Brain microvascular endothelial cell (primary cell): ENCODE measurements around the gene CNIH3.

Source experiments
- DNase-seq: peaks from one replicate; pipeline ENCODE4 v3.0.0-alpha.2; 2020
- H3K27ac ChIP-seq: fragments of 250-450 bp; sonication (Bioruptor Pico); 2 replicates; pipeline ENCODE4 v1.5.1; 2020; ENCODE audit warnings: mild to moderate bottlenecking, moderate library complexity
- H3K27me3 ChIP-seq: fragments of 250-450 bp; sonication (Bioruptor Pico); replicated peaks from 2 replicates; pipeline ENCODE4 v1.5.1; 2020; ENCODE audit warnings: mild to moderate bottlenecking
- H3K36me3 ChIP-seq: fragments of 250-450 bp; sonication (Bioruptor Pico); replicated peaks from 2 replicates; pipeline ENCODE4 v1.5.1; 2020; ENCODE audit warnings: mild to moderate bottlenecking
- H3K4me3 ChIP-seq: 2 replicates; pipeline ENCODE4 v1.5.1; 2011; ENCODE audit warnings: low read depth, mild to moderate bottlenecking, control low read depth, low read length, moderate library complexity
- in situ Hi-C: cut with HindIII; loops from 2 replicates; pipeline ENCODE4 v1.10.0; 2017; ENCODE audit warnings: low sequenced_read_pairs, low pct_ligation_motif_present
- TF ChIP-seq, protein P1 (sequence below): IDR thresholded peaks from 2 replicates; pipeline ENCODE4 v1.5.1; 2011; ENCODE audit warnings: low read depth, mild to moderate bottlenecking, moderate library complexity, low read length, control low read depth, inconsistent platforms; ENCODE audit errors: missing control alignments

Gene CNIH3

GRCh38 chr1:224582041-224582440 is 34.1 kb upstream of the CNIH3 start:
- Histone ChIP-seq H3K27me3 (no peaks in the 10 kb centered on the region), H3K36me3 (no peaks in the 10 kb centered on the region), H3K4me3 (no peak overlapping the region), H3K27ac (no peak overlapping the region)
- in situ Hi-C loops: no loop called here
- TF ChIP-seq, protein P1, sequence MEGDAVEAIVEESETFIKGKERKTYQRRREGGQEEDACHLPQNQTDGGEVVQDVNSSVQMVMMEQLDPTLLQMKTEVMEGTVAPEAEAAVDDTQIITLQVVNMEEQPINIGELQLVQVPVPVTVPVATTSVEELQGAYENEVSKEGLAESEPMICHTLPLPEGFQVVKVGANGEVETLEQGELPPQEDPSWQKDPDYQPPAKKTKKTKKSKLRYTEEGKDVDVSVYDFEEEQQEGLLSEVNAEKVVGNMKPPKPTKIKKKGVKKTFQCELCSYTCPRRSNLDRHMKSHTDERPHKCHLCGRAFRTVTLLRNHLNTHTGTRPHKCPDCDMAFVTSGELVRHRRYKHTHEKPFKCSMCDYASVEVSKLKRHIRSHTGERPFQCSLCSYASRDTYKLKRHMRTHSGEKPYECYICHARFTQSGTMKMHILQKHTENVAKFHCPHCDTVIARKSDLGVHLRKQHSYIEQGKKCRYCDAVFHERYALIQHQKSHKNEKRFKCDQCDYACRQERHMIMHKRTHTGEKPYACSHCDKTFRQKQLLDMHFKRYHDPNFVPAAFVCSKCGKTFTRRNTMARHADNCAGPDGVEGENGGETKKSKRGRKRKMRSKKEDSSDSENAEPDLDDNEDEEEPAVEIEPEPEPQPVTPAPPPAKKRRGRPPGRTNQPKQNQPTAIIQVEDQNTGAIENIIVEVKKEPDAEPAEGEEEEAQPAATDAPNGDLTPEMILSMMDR: no peak
- DNase-seq: no peak

DNA sequence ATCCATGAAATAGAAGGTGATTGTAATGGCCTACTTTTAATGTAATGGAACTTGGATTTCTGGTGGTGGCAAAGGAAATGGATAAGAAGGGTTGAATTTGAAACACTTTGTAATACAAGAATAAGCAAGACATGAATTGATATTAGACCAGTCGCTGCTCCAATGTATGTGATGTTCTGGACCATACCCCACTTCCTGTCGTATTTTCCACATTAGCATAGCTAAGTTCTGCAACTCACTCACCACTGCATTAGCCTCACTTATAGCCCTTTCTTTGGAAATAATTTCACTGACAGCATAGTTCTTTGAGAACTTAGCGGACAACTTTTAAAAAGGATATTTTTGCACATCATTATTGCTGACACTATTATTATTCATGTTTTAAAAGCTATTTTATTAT is 32.3 kb upstream of the CNIH3 start:
- TF ChIP-seq, protein P1: no peak
- no peaks in the 10 kb centered on the region for H3K27me3 ChIP-seq
- in situ Hi-C loops: no loop called here
- no peak overlapping the region for H3K4me3 ChIP-seq
- no peak overlapping the region for H3K27ac ChIP-seq
- DNase-seq: no peak
- H3K36me3 ChIP-seq: no peaks in the 10 kb centered on the region

DNA sequence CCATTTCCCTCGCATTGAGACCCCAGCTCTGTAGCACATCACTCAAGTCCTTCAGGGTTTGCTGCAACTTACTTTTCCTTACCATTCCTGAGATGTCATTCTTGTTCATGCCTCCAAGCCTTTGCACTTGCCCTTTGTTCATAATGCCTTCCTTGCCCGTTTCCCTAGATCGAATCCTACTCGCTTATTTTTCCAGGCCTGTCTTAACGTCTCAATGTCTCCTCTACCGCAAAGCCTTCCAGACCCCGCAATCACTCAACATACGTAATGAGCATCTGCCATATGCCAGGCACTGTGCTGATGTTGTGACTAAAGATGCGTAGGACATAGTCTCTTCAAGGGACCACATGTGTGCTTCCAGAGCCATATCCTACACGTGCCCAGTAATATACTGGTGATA is 31.1 kb upstream of the CNIH3 start:
- TF ChIP-seq, protein P1: no peak
- Histone ChIP-seq H3K4me3 (no peak overlapping the region), H3K36me3 (no peaks in the 10 kb centered on the region), H3K27me3 (no peaks in the 10 kb centered on the region), H3K27ac (no peak overlapping the region)
- no peak for DNase-seq
- in situ Hi-C loops: no loop called here

GRCh38 chr1:224587051-224587450 is 29.1 kb upstream of the CNIH3 start:
- Histone ChIP-seq H3K27ac (no peak overlapping the region), H3K36me3 (no peaks in the 10 kb centered on the region), H3K4me3 (no peak overlapping the region), H3K27me3 (no peaks in the 10 kb centered on the region)
- TF ChIP-seq, protein P1: no peak
- in situ Hi-C loops: no loop called here
- no peak for DNase-seq

GRCh38 chr1:224588515-224588914 is 27.6 kb upstream of the CNIH3 start:
- TF ChIP-seq, protein P1: no peak
- no peak for DNase-seq
- no peaks in the 10 kb centered on the region for H3K27me3 ChIP-seq
- no peak overlapping the region for H3K27ac ChIP-seq
- H3K4me3 ChIP-seq: no peak overlapping the region
- in situ Hi-C loops: no loop called here
- no peaks in the 10 kb centered on the region for H3K36me3 ChIP-seq

GRCh38 chr1:224589006-224589405 is 27.1 kb upstream of the CNIH3 start:
- H3K27ac ChIP-seq: no peak overlapping the region
- H3K27me3 ChIP-seq: no peaks in the 10 kb centered on the region
- H3K4me3 ChIP-seq: no peak overlapping the region
- in situ Hi-C loops: no loop called here
- no peaks in the 10 kb centered on the region for H3K36me3 ChIP-seq
- TF ChIP-seq, protein P1: no peak
- peak; percentile 68 for DNase-seq
